PC-3 (cell line): Measurements from ENCODE around the gene SLAMF7.
"Not testable (repeated sequence)": the region's sequence is repeated elsewhere in the genome, so short reads cannot be mapped to it uniquely, and the experiment has no call there.

Source experiments
- EZH2 ChIP-seq: fragments of 300-600 bp; sonication (generic); IDR thresholded peaks from one replicate; pipeline ENCODE4 v1.6.1; 2017; ENCODE audit warnings: antibody characterized with exemption, mild to moderate bottlenecking, low read length; ENCODE audit not compliant: unreplicated experiment
- EZH2phosphoT487 ChIP-seq: fragments of 300-600 bp; sonication (generic); IDR thresholded peaks from 2 replicates; pipeline ENCODE4 v1.6.1; 2018; ENCODE audit warnings: mild to moderate bottlenecking, antibody characterized with exemption, low read length, borderline replicate concordance
- TF ChIP-seq, protein P1 (sequence below): fragments of 300-600 bp; sonication (generic); conservative IDR thresholded peaks from 2 replicates; pipeline ENCODE4 v1.5.1; 2017; ENCODE audit warnings: antibody characterized with exemption, low read depth, mild to moderate bottlenecking, low read length

- TF ChIP-seq, protein P1, sequence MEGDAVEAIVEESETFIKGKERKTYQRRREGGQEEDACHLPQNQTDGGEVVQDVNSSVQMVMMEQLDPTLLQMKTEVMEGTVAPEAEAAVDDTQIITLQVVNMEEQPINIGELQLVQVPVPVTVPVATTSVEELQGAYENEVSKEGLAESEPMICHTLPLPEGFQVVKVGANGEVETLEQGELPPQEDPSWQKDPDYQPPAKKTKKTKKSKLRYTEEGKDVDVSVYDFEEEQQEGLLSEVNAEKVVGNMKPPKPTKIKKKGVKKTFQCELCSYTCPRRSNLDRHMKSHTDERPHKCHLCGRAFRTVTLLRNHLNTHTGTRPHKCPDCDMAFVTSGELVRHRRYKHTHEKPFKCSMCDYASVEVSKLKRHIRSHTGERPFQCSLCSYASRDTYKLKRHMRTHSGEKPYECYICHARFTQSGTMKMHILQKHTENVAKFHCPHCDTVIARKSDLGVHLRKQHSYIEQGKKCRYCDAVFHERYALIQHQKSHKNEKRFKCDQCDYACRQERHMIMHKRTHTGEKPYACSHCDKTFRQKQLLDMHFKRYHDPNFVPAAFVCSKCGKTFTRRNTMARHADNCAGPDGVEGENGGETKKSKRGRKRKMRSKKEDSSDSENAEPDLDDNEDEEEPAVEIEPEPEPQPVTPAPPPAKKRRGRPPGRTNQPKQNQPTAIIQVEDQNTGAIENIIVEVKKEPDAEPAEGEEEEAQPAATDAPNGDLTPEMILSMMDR: not testable (repeated sequence)
- TF ChIP-seq EZH2, EZH2phosphoT487: not testable (repeated sequence)
Observed at GRCh38 chr1:160705212-160705621, 33.8 kb upstream of the SLAMF7 start.
